ENCODE measurements around the gene SCUBE3. TPM values are rescaled to one million over a fixed set of nuclear protein-coding genes. Genes with fewer than 3 reads are reported as not detected.
A peak's percentile ranks its signal among the peaks of the same experiment; 100 is the strongest.

Gene SCUBE3
- total and polyA plus RNA-seq, 2 of the 13 experiments (the other 11 are each of a cell fraction or from before 2014, with no cell fraction given) = not detected

DNA sequence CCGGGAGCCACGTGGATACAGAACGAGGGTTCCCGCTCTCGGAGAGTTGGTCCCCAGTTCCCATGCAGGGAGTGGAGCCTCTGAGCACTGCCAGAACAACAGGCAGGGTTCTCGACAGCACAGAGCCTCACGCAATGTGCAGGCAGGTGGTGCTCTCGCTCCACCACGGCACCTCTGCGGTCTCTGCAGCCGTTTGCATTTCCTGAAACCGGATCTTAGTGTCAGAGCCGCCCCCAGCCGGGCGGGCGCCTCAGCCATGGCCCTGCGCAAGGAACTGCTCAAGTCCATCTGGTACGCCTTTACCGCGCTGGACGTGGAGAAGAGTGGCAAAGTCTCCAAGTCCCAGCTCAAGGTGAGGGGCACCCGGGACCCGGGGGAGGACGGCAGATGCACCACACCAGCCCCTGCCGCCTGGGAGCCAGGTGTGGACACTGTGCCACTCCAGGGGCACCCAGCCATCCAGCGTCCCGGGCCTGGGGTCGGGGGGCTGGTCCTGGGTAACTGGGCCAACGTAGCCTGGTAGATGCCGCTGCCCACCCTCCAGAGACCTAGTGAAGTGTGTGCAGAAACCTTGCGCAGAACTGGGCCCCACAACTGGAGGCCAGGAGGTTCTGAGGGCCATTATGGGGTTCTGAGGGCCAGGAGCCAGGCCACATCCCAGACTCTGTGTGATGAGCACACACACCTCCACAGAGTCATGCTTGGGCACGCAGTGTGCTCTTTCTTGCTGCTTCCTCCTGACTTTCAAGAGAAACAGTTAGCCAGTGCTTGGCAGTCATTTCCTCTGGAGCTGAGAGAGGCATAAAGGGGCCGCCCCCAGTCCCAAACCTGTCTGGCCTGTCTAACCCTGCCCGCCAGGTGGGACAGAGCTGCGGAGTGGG lies 84.1 kb downstream of the SCUBE3 start, which contains the start of gene DEF6 (continued):
- peak; percentile 68; the same call in 1 of the 2 replicates for TF ChIP-seq ZNF430 (CRISPR knock-in tag; IDR thresholded peaks at IDR 0.05)
- TF ChIP-seq, protein P1, sequence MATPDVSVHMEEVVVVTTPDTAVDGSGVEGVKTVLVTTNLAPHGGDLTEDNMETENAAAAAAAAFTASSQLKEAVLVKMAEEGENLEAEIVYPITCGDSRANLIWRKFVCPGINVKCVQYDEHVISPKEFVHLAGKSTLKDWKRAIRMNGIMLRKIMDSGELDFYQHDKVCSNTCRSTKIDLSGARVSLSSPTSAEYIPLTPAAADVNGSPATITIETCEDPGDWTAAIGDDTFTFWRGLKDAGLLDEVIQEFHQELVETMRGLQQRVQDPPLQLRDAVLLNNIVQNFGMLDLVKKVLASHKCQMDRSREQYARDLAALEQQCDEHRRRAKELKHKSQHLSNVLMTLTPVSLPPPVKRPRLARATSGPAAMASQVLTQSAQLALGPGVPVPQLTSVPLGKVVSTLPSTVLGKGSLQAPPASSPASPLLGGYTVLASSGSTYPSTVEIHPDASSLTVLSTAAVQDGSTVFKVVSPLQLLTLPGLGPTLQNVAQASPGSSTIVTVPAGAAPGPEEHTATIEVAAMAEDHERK (CRISPR knock-in tag; IDR thresholded peaks at IDR 0.05; ENCODE audit: low read depth) = no peak
- peak; percentile 83; the same call in 1 of the 2 replicates for TF ChIP-seq SMAD3 (CRISPR knock-in tag; IDR thresholded peaks at IDR 0.05)
- TF ChIP-seq, protein P2, sequence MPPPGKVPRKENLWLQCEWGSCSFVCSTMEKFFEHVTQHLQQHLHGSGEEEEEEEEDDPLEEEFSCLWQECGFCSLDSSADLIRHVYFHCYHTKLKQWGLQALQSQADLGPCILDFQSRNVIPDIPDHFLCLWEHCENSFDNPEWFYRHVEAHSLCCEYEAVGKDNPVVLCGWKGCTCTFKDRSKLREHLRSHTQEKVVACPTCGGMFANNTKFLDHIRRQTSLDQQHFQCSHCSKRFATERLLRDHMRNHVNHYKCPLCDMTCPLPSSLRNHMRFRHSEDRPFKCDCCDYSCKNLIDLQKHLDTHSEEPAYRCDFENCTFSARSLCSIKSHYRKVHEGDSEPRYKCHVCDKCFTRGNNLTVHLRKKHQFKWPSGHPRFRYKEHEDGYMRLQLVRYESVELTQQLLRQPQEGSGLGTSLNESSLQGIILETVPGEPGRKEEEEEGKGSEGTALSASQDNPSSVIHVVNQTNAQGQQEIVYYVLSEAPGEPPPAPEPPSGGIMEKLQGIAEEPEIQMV (CRISPR knock-in tag; IDR thresholded peaks at IDR 0.05; ENCODE audit: low read depth) = peak; percentile 85
- peak; percentile 88 for TF ChIP-seq TARDBP (CRISPR knock-in tag; IDR thresholded peaks at IDR 0.05)
- TF ChIP-seq, protein P3, sequence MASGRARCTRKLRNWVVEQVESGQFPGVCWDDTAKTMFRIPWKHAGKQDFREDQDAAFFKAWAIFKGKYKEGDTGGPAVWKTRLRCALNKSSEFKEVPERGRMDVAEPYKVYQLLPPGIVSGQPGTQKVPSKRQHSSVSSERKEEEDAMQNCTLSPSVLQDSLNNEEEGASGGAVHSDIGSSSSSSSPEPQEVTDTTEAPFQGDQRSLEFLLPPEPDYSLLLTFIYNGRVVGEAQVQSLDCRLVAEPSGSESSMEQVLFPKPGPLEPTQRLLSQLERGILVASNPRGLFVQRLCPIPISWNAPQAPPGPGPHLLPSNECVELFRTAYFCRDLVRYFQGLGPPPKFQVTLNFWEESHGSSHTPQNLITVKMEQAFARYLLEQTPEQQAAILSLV (CRISPR knock-in tag; IDR thresholded peaks at IDR 0.05; ENCODE audit: borderline replicate concordance) = peak; percentile 70; the same call in 1 of the 2 replicates
- TF ChIP-seq, protein P4, sequence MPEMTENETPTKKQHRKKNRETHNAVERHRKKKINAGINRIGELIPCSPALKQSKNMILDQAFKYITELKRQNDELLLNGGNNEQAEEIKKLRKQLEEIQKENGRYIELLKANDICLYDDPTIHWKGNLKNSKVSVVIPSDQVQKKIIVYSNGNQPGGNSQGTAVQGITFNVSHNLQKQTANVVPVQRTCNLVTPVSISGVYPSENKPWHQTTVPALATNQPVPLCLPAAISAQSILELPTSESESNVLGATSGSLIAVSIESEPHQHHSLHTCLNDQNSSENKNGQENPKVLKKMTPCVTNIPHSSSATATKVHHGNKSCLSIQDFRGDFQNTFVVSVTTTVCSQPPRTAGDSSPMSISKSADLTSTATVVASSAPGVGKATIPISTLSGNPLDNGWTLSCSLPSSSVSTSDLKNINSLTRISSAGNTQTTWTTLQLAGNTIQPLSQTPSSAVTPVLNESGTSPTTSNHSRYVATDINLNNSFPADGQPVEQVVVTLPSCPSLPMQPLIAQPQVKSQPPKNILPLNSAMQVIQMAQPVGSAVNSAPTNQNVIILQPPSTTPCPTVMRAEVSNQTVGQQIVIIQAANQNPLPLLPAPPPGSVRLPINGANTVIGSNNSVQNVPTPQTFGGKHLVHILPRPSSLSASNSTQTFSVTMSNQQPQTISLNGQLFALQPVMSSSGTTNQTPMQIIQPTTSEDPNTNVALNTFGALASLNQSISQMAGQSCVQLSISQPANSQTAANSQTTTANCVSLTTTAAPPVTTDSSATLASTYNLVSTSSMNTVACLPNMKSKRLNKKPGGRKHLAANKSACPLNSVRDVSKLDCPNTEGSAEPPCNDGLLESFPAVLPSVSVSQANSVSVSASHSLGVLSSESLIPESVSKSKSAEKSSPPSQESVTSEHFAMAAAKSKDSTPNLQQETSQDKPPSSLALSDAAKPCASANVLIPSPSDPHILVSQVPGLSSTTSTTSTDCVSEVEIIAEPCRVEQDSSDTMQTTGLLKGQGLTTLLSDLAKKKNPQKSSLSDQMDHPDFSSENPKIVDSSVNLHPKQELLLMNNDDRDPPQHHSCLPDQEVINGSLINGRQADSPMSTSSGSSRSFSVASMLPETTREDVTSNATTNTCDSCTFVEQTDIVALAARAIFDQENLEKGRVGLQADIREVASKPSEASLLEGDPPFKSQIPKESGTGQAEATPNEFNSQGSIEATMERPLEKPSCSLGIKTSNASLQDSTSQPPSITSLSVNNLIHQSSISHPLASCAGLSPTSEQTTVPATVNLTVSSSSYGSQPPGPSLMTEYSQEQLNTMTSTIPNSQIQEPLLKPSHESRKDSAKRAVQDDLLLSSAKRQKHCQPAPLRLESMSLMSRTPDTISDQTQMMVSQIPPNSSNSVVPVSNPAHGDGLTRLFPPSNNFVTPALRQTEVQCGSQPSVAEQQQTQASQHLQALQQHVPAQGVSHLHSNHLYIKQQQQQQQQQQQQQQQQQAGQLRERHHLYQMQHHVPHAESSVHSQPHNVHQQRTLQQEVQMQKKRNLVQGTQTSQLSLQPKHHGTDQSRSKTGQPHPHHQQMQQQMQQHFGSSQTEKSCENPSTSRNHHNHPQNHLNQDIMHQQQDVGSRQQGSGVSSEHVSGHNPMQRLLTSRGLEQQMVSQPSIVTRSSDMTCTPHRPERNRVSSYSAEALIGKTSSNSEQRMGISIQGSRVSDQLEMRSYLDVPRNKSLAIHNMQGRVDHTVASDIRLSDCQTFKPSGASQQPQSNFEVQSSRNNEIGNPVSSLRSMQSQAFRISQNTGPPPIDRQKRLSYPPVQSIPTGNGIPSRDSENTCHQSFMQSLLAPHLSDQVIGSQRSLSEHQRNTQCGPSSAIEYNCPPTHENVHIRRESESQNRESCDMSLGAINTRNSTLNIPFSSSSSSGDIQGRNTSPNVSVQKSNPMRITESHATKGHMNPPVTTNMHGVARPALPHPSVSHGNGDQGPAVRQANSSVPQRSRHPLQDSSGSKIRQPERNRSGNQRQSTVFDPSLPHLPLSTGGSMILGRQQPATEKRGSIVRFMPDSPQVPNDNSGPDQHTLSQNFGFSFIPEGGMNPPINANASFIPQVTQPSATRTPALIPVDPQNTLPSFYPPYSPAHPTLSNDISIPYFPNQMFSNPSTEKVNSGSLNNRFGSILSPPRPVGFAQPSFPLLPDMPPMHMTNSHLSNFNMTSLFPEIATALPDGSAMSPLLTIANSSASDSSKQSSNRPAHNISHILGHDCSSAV (CRISPR knock-in tag; IDR thresholded peaks at IDR 0.05; ENCODE audit: borderline replicate concordance) = peak; percentile 92; the same call in 1 of the 2 replicates
- TF ChIP-seq, protein P5, sequence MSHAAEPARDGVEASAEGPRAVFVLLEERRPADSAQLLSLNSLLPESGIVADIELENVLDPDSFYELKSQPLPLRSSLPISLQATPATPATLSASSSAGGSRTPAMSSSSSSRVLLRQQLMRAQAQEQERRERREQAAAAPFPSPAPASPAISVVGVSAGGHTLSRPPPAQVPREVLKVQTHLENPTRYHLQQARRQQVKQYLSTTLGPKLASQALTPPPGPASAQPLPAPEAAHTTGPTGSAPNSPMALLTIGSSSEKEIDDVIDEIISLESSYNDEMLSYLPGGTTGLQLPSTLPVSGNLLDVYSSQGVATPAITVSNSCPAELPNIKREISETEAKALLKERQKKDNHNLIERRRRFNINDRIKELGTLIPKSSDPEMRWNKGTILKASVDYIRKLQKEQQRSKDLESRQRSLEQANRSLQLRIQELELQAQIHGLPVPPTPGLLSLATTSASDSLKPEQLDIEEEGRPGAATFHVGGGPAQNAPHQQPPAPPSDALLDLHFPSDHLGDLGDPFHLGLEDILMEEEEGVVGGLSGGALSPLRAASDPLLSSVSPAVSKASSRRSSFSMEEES (CRISPR knock-in tag; IDR thresholded peaks at IDR 0.05) = 0 out of 2 replicates have a peak, but pooled peaks have one; percentile 38
- peak; percentile 84; the same call in 1 of the 2 replicates for TF ChIP-seq ZNF224 (CRISPR knock-in tag; IDR thresholded peaks at IDR 0.05)
- TF ChIP-seq, protein P6, sequence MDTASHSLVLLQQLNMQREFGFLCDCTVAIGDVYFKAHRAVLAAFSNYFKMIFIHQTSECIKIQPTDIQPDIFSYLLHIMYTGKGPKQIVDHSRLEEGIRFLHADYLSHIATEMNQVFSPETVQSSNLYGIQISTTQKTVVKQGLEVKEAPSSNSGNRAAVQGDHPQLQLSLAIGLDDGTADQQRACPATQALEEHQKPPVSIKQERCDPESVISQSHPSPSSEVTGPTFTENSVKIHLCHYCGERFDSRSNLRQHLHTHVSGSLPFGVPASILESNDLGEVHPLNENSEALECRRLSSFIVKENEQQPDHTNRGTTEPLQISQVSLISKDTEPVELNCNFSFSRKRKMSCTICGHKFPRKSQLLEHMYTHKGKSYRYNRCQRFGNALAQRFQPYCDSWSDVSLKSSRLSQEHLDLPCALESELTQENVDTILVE (CRISPR knock-in tag; IDR thresholded peaks at IDR 0.05) = peak; percentile 76
- no peak; the same call in 1 of the 2 replicates for TF ChIP-seq REL (CRISPR knock-in tag; conservative IDR thresholded peaks at IDR 0.05)
- TF ChIP-seq ZC3H13 (CRISPR knock-in tag; IDR thresholded peaks at IDR 0.05) = no peak
